Right lobe of liver (tissue), 4 donors: ENCODE data around the gene ACP7.

Source experiments
- CTCF ChIP-seq, 4 donors: fragments of 200-600 bp in 3 of 4; fragments of 450-650 bp in 1 of 4; IDR thresholded peaks; one replicate each; pipeline versions ENCODE4 v1.5.1 to v1.8.0; 2016 to 2022; ENCODE audit warnings: antibody characterized with exemption in 4 of 4, mild to moderate bottlenecking in 2 of 4
- POLR2A ChIP-seq: fragments of 450-650 bp; IDR thresholded peaks from one replicate; pipeline ENCODE4 v1.6.1; 2017; ENCODE audit warnings: antibody characterized with exemption, mild to moderate bottlenecking
- donor health status: DM: no; HTN: no; CAD: no.
- donor health status: DM: no; HTN: no; CAD: no.
- donor health status: DM: no; HTN: yes; CAD: no.

- TF ChIP-seq CTCF (IDR thresholded peaks at IDR 0.05) (no peak), POLR2A (no peak)
These were observed 9.2 kb upstream of the ACP7 start for GRCh38 chr19:39074942-39075341.
